Measurements from ENCODE around the gene GUCY1B1. TPM values are rescaled to one million over a fixed set of nuclear protein-coding genes. Genes with fewer than 3 reads are reported as not detected.

Gene GUCY1B1
- total RNA-seq (7.2 TPM), polyA plus RNA-seq (5.5 TPM)
- long read RNA-seq, donor 1: 0 reads
- long read RNA-seq, donor 2: 0 reads
- long read RNA-seq, donor 3, transcript GUCY1B1-201 (14 exons, 3,124 nt): major isoform, 5 of 29 reads
- long read RNA-seq, donor 3, partial matches to known transcripts: 23 of 29 reads
- long read RNA-seq, donor 3, other reads (novel, unspliced or antisense): 0 of 29 reads
- long read RNA-seq, donor 4, partial matches to known transcripts: 0 of 1 reads
- long read RNA-seq, donor 4, other reads (novel, unspliced or antisense): 0 of 1 reads
- long read RNA-seq, donor 5: 0 reads
- long read RNA-seq, donor 6: 0 reads
- long read RNA-seq, donor 7, partial matches to known transcripts: 0 of 4 reads
- long read RNA-seq, donor 7, other reads (novel, unspliced or antisense): 0 of 4 reads
- long read RNA-seq, donor 8: 0 reads
- long read RNA-seq, donor 9, partial matches to known transcripts: 0 of 2 reads
- long read RNA-seq, donor 9, other reads (novel, unspliced or antisense): 0 of 2 reads
- long read RNA-seq, donor 10, partial matches to known transcripts: 0 of 1 reads
- long read RNA-seq, donor 10, other reads (novel, unspliced or antisense): 0 of 1 reads

DNA sequence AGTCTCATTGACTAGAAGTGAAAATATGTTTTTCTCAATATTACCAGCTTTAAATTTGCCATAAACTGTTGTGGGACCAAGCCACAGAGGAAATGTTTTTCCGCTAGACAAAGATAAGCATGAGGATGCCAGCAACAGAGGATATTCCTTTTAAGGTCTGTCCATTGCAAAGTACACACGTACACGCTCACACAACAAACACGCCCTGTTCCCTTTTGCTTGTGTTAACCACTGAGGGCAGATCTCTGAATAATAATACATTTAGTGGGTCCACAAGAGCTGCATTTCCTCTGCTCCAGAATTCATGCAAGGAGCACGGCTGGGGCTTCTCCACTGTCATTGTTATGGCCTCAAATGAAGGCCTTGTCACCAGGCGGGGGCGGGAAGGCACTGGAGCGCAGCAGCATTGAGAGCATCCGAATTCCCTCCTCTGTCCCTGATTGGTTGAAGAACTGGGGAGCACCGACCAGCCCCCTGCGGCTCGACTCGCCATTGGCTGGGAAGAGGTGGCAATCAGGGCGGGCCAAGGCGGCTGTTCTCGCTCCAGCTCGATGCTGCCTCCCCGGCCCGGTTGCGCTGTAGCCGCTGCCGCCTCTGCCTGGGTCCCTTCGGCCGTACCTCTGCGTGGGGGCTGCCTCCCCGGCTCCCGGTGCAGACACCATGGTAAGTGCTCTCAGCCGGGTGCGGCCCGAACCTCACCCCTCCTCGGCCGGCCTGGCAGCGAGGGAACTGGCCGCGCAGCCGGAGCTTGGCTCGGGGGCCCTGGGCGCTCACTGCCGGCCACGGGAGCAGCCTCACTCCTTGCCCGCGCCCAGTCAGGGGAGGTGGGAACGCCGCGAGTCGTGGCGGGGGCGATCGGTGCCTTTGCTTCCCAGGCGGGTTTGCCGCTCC, at the start of gene GUCY1B1:
TSS of gene GUCY1B1 (plus strand) at position 541 of the 891 bp plus-strand sequence. CDS start at position 661, 120 bp downstream.
- DNase-seq (ENCODE audit: low read depth in 6 of 9, low spot score in 9 of 9): peak; percentile 80 to 96 (median 86)
- peak within 1 kb of the TSS; percentile 60 to 70 for H3K4me3 ChIP-seq (ENCODE audit: low read length in 2 of 2)
- H3K27ac ChIP-seq (ENCODE audit: low read depth in 1 of 2, low read length in 1 of 2): peak within 1 kb of the TSS; percentile 27 to 66
- peaks cover 0 to 5% of the 10 kb centered on the region in 2 donors for H3K27me3 ChIP-seq (ENCODE audit: control insufficient read depth in 2 of 2, insufficient read depth in 1 of 2, low read length in 1 of 2)
- 8% methylated on average over 51 of the region's 51 CpGs for WGBS
- no peaks in the 10 kb centered on the region for H3K36me3 ChIP-seq (ENCODE audit: control insufficient read depth in 2 of 2, insufficient read depth in 2 of 2, low read length in 1 of 2)
- H3K9me3 ChIP-seq (ENCODE audit: control insufficient read depth in 2 of 2, insufficient read depth in 1 of 2, low read length in 1 of 2): no peaks in the 10 kb centered on the region
- peaks cover 0 to 8% of the 10 kb centered on the region in 2 donors for H3K4me1 ChIP-seq (ENCODE audit: control insufficient read depth in 2 of 2, insufficient read depth in 2 of 2, low read length in 2 of 2)

DNA sequence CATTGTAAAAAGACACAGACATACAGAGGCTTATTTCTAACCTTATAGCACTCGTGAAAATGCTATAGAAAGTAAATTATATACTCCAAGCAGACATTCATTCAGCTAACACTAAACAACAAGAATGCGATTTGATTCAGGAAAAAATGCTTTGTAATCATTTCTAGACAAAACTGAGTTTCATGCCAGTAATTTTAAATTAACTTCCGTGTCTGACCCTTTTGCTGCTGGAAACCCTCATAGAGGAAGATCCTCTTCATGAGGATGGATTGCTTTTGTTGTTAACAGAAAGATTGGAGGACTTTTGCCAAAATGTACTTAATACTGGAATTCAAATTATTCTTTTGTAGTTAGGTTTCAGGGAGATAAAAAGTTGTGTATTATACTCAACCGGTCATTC, 48.9 kb upstream of the GUCY1B1 start:
- H3K36me3 ChIP-seq (ENCODE audit: control insufficient read depth in 2 of 2, insufficient read depth in 2 of 2, low read length in 1 of 2): peaks cover 0 to 5% of the 10 kb centered on the region in 2 donors
- H3K27ac ChIP-seq (ENCODE audit: low read depth in 1 of 2, low read length in 1 of 2): no peak overlapping the region
- no peak overlapping the region for H3K4me3 ChIP-seq (ENCODE audit: low read length in 2 of 2)
- DNase-seq (ENCODE audit: low read depth in 6 of 9, low spot score in 9 of 9): no peak
- H3K27me3 ChIP-seq (ENCODE audit: control insufficient read depth in 2 of 2, insufficient read depth in 1 of 2, low read length in 1 of 2): no peaks in the 10 kb centered on the region
- H3K9me3 ChIP-seq (ENCODE audit: control insufficient read depth in 2 of 2, insufficient read depth in 1 of 2, low read length in 1 of 2): no peaks in the 10 kb centered on the region
- WGBS: 97% methylated on average over 4 of the region's 4 CpGs
- no peaks in the 10 kb centered on the region for H3K4me1 ChIP-seq (ENCODE audit: control insufficient read depth in 2 of 2, insufficient read depth in 2 of 2, low read length in 2 of 2)

DNA sequence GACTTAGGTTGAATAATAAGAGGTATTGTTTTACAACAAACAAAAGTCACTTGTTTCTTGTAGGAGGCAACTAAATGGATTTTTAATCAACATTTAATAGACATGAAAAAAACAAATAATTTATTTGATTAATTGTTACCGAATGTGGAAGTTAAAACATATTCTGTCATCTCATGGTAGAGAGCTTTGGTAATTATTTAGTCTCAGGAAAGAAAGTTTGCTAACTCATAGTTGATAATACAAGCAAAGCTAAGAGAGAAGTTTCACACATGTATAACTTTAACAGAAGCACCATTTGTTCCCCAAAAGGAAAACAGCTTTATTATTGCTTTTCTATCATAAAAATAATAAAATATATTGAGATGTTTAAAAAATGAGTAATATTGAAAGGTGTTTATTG, 47.3 kb upstream of the GUCY1B1 start:
- H3K36me3 ChIP-seq (ENCODE audit: control insufficient read depth in 2 of 2, insufficient read depth in 2 of 2, low read length in 1 of 2): peaks cover 0 to 2% of the 10 kb centered on the region in 2 donors
- no peaks in the 10 kb centered on the region for H3K9me3 ChIP-seq (ENCODE audit: control insufficient read depth in 2 of 2, insufficient read depth in 1 of 2, low read length in 1 of 2)
- 73% methylated on average over 1 of the region's 1 CpG for WGBS

DNA sequence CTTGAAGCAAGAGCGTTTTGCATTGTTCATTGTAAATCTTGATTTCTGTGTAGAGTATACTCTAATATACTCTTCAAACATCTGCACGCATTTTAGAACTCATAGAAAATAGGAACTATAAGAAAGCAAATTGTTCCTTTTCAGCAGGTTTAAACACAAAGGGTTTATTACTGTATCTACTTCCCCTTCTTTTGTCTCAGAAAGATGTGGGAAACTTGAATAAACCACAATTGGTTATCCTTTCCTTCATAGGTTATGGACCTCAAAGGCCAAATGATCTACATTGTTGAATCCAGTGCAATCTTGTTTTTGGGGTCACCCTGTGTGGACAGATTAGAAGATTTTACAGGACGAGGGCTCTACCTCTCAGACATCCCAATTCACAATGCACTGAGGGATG, 46.0 kb upstream of the GUCY1B1 start:
- Histone ChIP-seq H3K27me3 (ENCODE audit: control insufficient read depth in 2 of 2, insufficient read depth in 1 of 2, low read length in 1 of 2) (no peaks in the 10 kb centered on the region), H3K9me3 (ENCODE audit: control insufficient read depth in 2 of 2, insufficient read depth in 1 of 2, low read length in 1 of 2) (no peaks in the 10 kb centered on the region), H3K36me3 (ENCODE audit: control insufficient read depth in 2 of 2, insufficient read depth in 2 of 2, low read length in 1 of 2) (peaks cover 0 to 2% of the 10 kb centered on the region in 2 donors), H3K27ac (ENCODE audit: low read depth in 1 of 2, low read length in 1 of 2) (no peak overlapping the region), H3K4me1 (ENCODE audit: control insufficient read depth in 2 of 2, insufficient read depth in 2 of 2, low read length in 2 of 2) (no peaks in the 10 kb centered on the region), H3K4me3 (ENCODE audit: low read length in 2 of 2) (no peak overlapping the region)
- WGBS: 65% methylated on average over 3 of the region's 3 CpGs
- DNase-seq (ENCODE audit: low read depth in 6 of 9, low spot score in 9 of 9): no peak

More for the DNA sequence above, 47.3 kb upstream of the GUCY1B1 start:
- Histone ChIP-seq H3K4me3 (ENCODE audit: low read length in 2 of 2) (no peak overlapping the region), H3K27me3 (ENCODE audit: control insufficient read depth in 2 of 2, insufficient read depth in 1 of 2, low read length in 1 of 2) (no peaks in the 10 kb centered on the region), H3K4me1 (ENCODE audit: control insufficient read depth in 2 of 2, insufficient read depth in 2 of 2, low read length in 2 of 2) (no peaks in the 10 kb centered on the region), H3K27ac (ENCODE audit: low read depth in 1 of 2, low read length in 1 of 2) (no peak overlapping the region)
- no peak for DNase-seq (ENCODE audit: low read depth in 6 of 9, low spot score in 9 of 9)

DNA sequence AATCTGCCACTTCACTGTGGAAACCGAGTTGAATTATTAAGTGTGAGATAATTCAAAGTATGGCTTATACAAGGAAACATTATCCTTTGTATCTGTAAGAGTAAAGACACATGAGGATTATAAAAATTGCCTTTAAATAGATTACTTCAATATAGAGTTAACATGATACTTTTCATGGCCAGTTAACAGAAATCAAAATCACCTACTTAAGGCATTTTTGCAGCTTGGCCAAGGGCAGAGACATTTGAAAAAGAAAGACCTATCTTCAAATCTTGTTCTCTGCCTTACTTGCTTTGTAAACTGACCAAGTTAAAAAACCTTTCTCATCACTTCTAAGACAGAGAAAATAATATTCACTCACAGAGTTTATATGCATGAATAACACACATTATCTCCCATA, 44.9 kb upstream of the GUCY1B1 start:
- Histone ChIP-seq H3K9me3 (ENCODE audit: control insufficient read depth in 2 of 2, insufficient read depth in 1 of 2, low read length in 1 of 2) (no peaks in the 10 kb centered on the region), H3K4me3 (ENCODE audit: low read length in 2 of 2) (no peak overlapping the region), H3K27ac (ENCODE audit: low read depth in 1 of 2, low read length in 1 of 2) (no peak overlapping the region), H3K36me3 (ENCODE audit: control insufficient read depth in 2 of 2, insufficient read depth in 2 of 2, low read length in 1 of 2) (peaks cover 0 to 2% of the 10 kb centered on the region in 2 donors), H3K4me1 (ENCODE audit: control insufficient read depth in 2 of 2, insufficient read depth in 2 of 2, low read length in 2 of 2) (no peaks in the 10 kb centered on the region), H3K27me3 (ENCODE audit: control insufficient read depth in 2 of 2, insufficient read depth in 1 of 2, low read length in 1 of 2) (no peaks in the 10 kb centered on the region)
- DNase-seq (ENCODE audit: low read depth in 6 of 9, low spot score in 9 of 9): no peak
- WGBS: 93% methylated on average over 1 of the region's 1 CpG

DNA sequence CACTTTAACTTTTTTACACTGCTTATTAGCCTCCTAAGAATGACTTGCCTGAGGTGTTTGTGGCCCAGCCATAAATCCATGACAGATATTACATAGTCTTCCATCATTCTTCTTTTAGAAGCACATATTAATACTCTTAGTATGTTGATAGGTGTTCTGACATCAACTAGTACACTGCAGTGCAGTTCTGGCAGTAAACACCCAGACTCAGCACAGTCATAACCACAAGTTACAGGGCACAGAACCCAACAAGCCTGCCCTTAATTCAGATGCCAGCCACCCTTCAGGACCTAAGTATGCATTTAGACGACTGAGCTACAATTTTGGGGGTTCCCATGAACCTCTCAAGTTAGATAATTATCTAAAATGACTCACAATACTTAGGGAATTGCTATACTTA, 36.5 kb upstream of the GUCY1B1 start:
- Histone ChIP-seq H3K36me3 (ENCODE audit: control insufficient read depth in 2 of 2, insufficient read depth in 2 of 2, low read length in 1 of 2) (peaks cover 0 to 14% of the 10 kb centered on the region in 2 donors), H3K4me1 (ENCODE audit: control insufficient read depth in 2 of 2, insufficient read depth in 2 of 2, low read length in 2 of 2) (no peaks in the 10 kb centered on the region)
- 100% methylated on average over 1 of the region's 1 CpG for WGBS

DNA sequence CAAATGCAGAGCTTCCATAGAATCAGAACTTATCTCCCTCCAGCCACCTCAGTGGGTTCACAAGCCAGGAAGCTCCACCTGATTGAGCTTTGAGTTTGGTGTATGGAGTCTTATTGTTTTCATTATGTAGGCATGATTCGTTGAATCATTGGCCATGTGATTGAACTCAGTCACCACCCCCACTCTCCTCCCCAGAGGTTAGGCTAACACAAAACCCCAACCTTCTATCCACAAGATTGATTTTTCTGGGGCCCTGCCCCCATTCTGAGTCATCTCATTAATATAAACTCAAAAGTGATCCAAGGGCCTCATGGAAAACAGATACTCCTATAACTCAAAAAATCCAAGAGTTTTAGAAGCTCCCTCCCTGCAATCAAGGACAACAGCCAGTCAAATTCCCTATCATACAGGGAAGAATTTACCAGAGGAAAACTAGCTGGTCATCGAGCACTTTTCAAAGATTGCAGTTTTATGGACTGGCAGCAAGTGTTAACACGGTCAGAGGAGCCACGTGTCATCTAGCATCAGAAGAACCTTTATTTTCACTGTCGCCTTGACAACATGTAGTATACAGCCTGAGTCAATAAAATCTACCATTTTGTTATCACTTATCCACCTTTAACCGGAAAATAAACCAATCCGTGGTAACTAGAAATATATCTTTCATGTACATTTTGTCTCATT, 35.9 kb upstream of the GUCY1B1 start:
- no peaks in the 10 kb centered on the region for H3K9me3 ChIP-seq (ENCODE audit: control insufficient read depth in 2 of 2, insufficient read depth in 1 of 2, low read length in 1 of 2)
- no peak overlapping the region for H3K27ac ChIP-seq (ENCODE audit: low read depth in 1 of 2, low read length in 1 of 2)
- H3K36me3 ChIP-seq (ENCODE audit: control insufficient read depth in 2 of 2, insufficient read depth in 2 of 2, low read length in 1 of 2): peaks cover 0 to 14% of the 10 kb centered on the region in 2 donors
- H3K27me3 ChIP-seq (ENCODE audit: control insufficient read depth in 2 of 2, insufficient read depth in 1 of 2, low read length in 1 of 2): no peaks in the 10 kb centered on the region
- H3K4me1 ChIP-seq (ENCODE audit: control insufficient read depth in 2 of 2, insufficient read depth in 2 of 2, low read length in 2 of 2): no peaks in the 10 kb centered on the region
- no peak overlapping the region for H3K4me3 ChIP-seq (ENCODE audit: low read length in 2 of 2)
- 99% methylated on average over 7 of the region's 7 CpGs for WGBS
- no peak for DNase-seq (ENCODE audit: low read depth in 6 of 9, low spot score in 9 of 9)

More for the DNA sequence above, 36.5 kb upstream of the GUCY1B1 start:
- no peaks in the 10 kb centered on the region for H3K9me3 ChIP-seq (ENCODE audit: control insufficient read depth in 2 of 2, insufficient read depth in 1 of 2, low read length in 1 of 2)
- no peak for DNase-seq (ENCODE audit: low read depth in 6 of 9, low spot score in 9 of 9)
- H3K4me3 ChIP-seq (ENCODE audit: low read length in 2 of 2): no peak overlapping the region
- no peak overlapping the region for H3K27ac ChIP-seq (ENCODE audit: low read depth in 1 of 2, low read length in 1 of 2)
- H3K27me3 ChIP-seq (ENCODE audit: control insufficient read depth in 2 of 2, insufficient read depth in 1 of 2, low read length in 1 of 2): no peaks in the 10 kb centered on the region

DNA sequence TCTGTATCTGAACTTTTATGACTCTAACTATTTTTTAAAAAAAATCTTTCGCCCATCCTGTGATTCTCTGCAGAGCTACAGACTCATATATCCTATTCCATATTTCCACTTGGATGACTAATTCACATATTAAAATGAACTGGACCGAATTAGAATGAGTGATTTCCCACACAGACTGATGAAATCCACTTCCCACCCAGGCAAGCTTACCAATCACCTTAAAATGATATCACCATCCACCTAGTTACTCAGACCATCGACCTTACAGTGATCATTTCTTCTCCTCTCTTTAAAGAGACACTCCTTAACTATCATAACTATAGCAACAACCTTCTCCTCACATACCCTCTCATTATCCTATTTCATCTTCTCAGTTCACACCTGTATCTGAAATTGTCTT, 34.1 kb upstream of the GUCY1B1 start:
- Histone ChIP-seq H3K27me3 (ENCODE audit: control insufficient read depth in 2 of 2, insufficient read depth in 1 of 2, low read length in 1 of 2) (no peaks in the 10 kb centered on the region), H3K9me3 (ENCODE audit: control insufficient read depth in 2 of 2, insufficient read depth in 1 of 2, low read length in 1 of 2) (no peaks in the 10 kb centered on the region), H3K4me1 (ENCODE audit: control insufficient read depth in 2 of 2, insufficient read depth in 2 of 2, low read length in 2 of 2) (no peaks in the 10 kb centered on the region), H3K4me3 (ENCODE audit: low read length in 2 of 2) (no peak overlapping the region), H3K27ac (ENCODE audit: low read depth in 1 of 2, low read length in 1 of 2) (no peak overlapping the region), H3K36me3 (ENCODE audit: control insufficient read depth in 2 of 2, insufficient read depth in 2 of 2, low read length in 1 of 2) (peaks cover 0 to 14% of the 10 kb centered on the region in 2 donors)
- no peak for DNase-seq (ENCODE audit: low read depth in 6 of 9, low spot score in 9 of 9)
- 80% methylated on average over 3 of the region's 3 CpGs for WGBS

All from thymus (tissue), 14 donors.